Smooth muscle cell (in vitro differentiated cells): ENCODE results near the gene TNIP1. TPM values are rescaled to one million over a fixed set of nuclear protein-coding genes. Genes with fewer than 3 reads are reported as not detected.

Experiments used
- DNase-seq: peaks from one replicate; lab custom pipeline; 2025; ENCODE audit not compliant: unreplicated experiment; lab: John Stamatoyannopoulos, UW
- H2AFZ ChIP-seq: fragments of 200-600 bp; sonication (generic); 2 replicates; pipeline ENCODE4 v1.6.0; 2016; ENCODE audit warnings: antibody characterized with exemption, low read depth, mild to moderate bottlenecking
- H3F3A ChIP-seq: fragments of 200-600 bp; sonication (generic); 2 replicates; pipeline ENCODE4 v1.6.0; 2017; ENCODE audit warnings: antibody characterized with exemption, low read depth
- H3K27ac ChIP-seq: fragments of 200-600 bp; sonication (generic); 2 replicates; pipeline ENCODE4 v1.5.1; 2016; ENCODE audit warnings: low read depth, mild to moderate bottlenecking
- H3K27me3 ChIP-seq: fragments of 200-600 bp; sonication (generic); 2 replicates; pipeline ENCODE4 v1.6.1; 2016; ENCODE audit warnings: low read depth, mild to moderate bottlenecking
- H3K36me3 ChIP-seq: fragments of 200-600 bp; sonication (generic); 2 replicates; pipeline ENCODE4 v1.5.1; 2016; ENCODE audit warnings: low read depth
- H3K4me1 ChIP-seq: fragments of 200-600 bp; sonication (generic); 2 replicates; pipeline ENCODE4 v1.5.1; 2016; ENCODE audit warnings: low read depth
- H3K4me2 ChIP-seq: fragments of 200-600 bp; sonication (generic); 2 replicates; pipeline ENCODE4 v1.6.0; 2016; ENCODE audit warnings: mild to moderate bottlenecking
- H3K4me3 ChIP-seq: fragments of 200-600 bp; sonication (generic); 2 replicates; pipeline ENCODE4 v1.5.1; 2016; ENCODE audit warnings: mild to moderate bottlenecking
- H3K79me2 ChIP-seq: fragments of 200-600 bp; sonication (generic); 2 replicates; pipeline ENCODE4 v1.6.0; 2016; ENCODE audit warnings: low read depth, mild to moderate bottlenecking
- H3K9ac ChIP-seq: fragments of 200-600 bp; sonication (generic); 2 replicates; pipeline ENCODE4 v1.6.0; 2016; ENCODE audit warnings: low read depth
- H3K9me3 ChIP-seq: fragments of 200-600 bp; sonication (generic); replicated peaks from 2 replicates; pipeline ENCODE4 v1.5.1; 2016; ENCODE audit warnings: low read depth
- H4K20me1 ChIP-seq: fragments of 200-600 bp; sonication (generic); 2 replicates; pipeline ENCODE4 v1.6.0; 2016; ENCODE audit warnings: low read depth
- CTCF ChIP-seq: fragments of 200-600 bp; sonication (generic); IDR thresholded peaks from 2 replicates; pipeline ENCODE4 v1.5.1; 2017; ENCODE audit warnings: borderline replicate concordance, mild to moderate bottlenecking, antibody characterized with exemption; ENCODE audit not compliant: insufficient read depth, poor library complexity, severe bottlenecking
- WGBS: methylation state at CpG from one replicate; pipeline ENCODE4 v1.1.7; 2016; ENCODE audit warnings: low lambda C conversion rate; 5-methylcytosine and 5-hydroxymethylcytosine counted together
- polyA plus RNA-seq: library from polyadenylated mRNA; unstranded; fragments of >200 nt; fragmentation: Nextera tagmentation; extraction: Ambion mirVana; gene quantifications from 2 replicates; pipeline ENCODE4 v1.2.1, GENCODE V29; 2016
- total RNA-seq: library from RNA; depleted of rRNA; stranded (reverse); fragments of >200 nt; gene quantifications from 2 replicates; pipeline ENCODE4 v1.2.3, GENCODE V29; 2014

Gene TNIP1
- total and polyA plus RNA-seq, 2 experiments from 2014 or later: 51.4 to 73.7 TPM

- no peak overlapping the region for H3K9ac ChIP-seq
- H3K4me2 ChIP-seq: no peak overlapping the region
- 95% methylated on average over 12 of the region's 12 CpGs for WGBS
- H3K9me3 ChIP-seq: no peaks in the 10 kb centered on the region
- no peaks in the 10 kb centered on the region for H3K27me3 ChIP-seq
- H4K20me1 ChIP-seq: peaks cover 22% of the 10 kb centered on the region
- H3K27ac ChIP-seq: no peak overlapping the region
- no peaks in the 10 kb centered on the region for H3K79me2 ChIP-seq
- H3K4me3 ChIP-seq: no peak overlapping the region
- H3F3A ChIP-seq: no peaks in the 10 kb centered on the region
- TF ChIP-seq CTCF: no peak
- H2AFZ ChIP-seq: no peak overlapping the region
- no peaks in the 10 kb centered on the region for H3K4me1 ChIP-seq
- no peak for DNase-seq
- H3K36me3 ChIP-seq: no peaks in the 10 kb centered on the region
Observed at GRCh38 chr5:151042453-151043093, 38.3 kb downstream of the TNIP1 start.

GRCh38 chr5:151041577-151042268 lies 39.1 kb downstream of the TNIP1 start:
- H3K79me2 ChIP-seq: no peaks in the 10 kb centered on the region
- H3K9ac ChIP-seq: no peak overlapping the region
- no peak overlapping the region for H3K4me2 ChIP-seq
- no peaks in the 10 kb centered on the region for H3K36me3 ChIP-seq
- H4K20me1 ChIP-seq: peaks cover 13% of the 10 kb centered on the region
- H3K27me3 ChIP-seq: no peaks in the 10 kb centered on the region
- H3K4me1 ChIP-seq: no peaks in the 10 kb centered on the region
- DNase-seq: no peak
- 89% methylated on average over 11 of the region's 11 CpGs for WGBS
- no peak for TF ChIP-seq CTCF
- no peaks in the 10 kb centered on the region for H3K9me3 ChIP-seq
- no peak overlapping the region for H3K27ac ChIP-seq
- H3F3A ChIP-seq: no peaks in the 10 kb centered on the region
- H3K4me3 ChIP-seq: no peak overlapping the region
- no peak overlapping the region for H2AFZ ChIP-seq

- Histone ChIP-seq H4K20me1 (peaks cover 5% of the 10 kb centered on the region), H3K9me3 (no peaks in the 10 kb centered on the region), H3K4me2 (no peak overlapping the region), H3K4me1 (no peaks in the 10 kb centered on the region), H3K36me3 (no peaks in the 10 kb centered on the region), H3K27ac (peak overlapping the region; percentile 37), H3K79me2 (no peaks in the 10 kb centered on the region), H3F3A (no peaks in the 10 kb centered on the region), H3K27me3 (no peaks in the 10 kb centered on the region), H3K4me3 (no peak overlapping the region), H3K9ac (no peak overlapping the region), H2AFZ (no peak overlapping the region)
- 83% methylated on average over 8 of the region's 8 CpGs for WGBS
- no peak for TF ChIP-seq CTCF
- no peak for DNase-seq
Observed at GRCh38 chr5:151040211-151040747, 40.6 kb downstream of the TNIP1 start.
